Right atrium auricular region (tissue), 2 donors: Measurements from ENCODE around the gene SLC6A16. TPM values are rescaled to one million over a fixed set of nuclear protein-coding genes. Genes with fewer than 3 reads are reported as not detected.

Source experiments
- DNase-seq: peaks from one replicate; pipeline ENCODE4 v3.0.0-alpha.2; 2019; ENCODE audit warnings: low spot score
- H3K27ac ChIP-seq, 2 donors: fragments of 200-600 bp; sonication (generic); 1 replicate in 1 of 2; 2 replicates in 1 of 2; pipeline ENCODE4 v1.5.1; 2016 to 2019
- H3K27me3 ChIP-seq, 2 donors: fragments of 200-600 bp; sonication (generic); one replicate each; pipeline versions ENCODE4 v1.5.1 to v1.6.0; 2017 to 2019
- H3K36me3 ChIP-seq: fragments of 200-600 bp; sonication (generic); one replicate; pipeline ENCODE4 v1.5.1; 2016
- H3K4me1 ChIP-seq, 2 donors: fragments of 200-600 bp; sonication (generic); one replicate each; pipeline versions ENCODE4 v1.5.1 to v1.6.0; 2017 to 2019
- H3K4me3 ChIP-seq, 2 donors: fragments of 200-600 bp; sonication (generic); 1 replicate in 1 of 2; 2 replicates in 1 of 2; pipeline ENCODE4 v1.5.1; 2017 to 2019; ENCODE audit warnings: mild to moderate bottlenecking in 1 of 2, moderate library complexity in 1 of 2
- H3K9me3 ChIP-seq, 2 donors: fragments of 200-600 bp; sonication (generic); one replicate each; pipeline ENCODE4 v1.5.1; 2019
- CTCF ChIP-seq, 2 donors: fragments of 200-600 bp; sonication (generic); IDR thresholded peaks; one replicate each; pipeline ENCODE4 v1.5.1; 2019; ENCODE audit warnings: antibody characterized with exemption in 2 of 2
- total RNA-seq, 2 donors: library from RNA; depleted of rRNA; stranded (reverse); fragments of >200 nt; gene quantifications; one replicate each; pipeline ENCODE4 v1.1.0, GENCODE V29; 2016

SLC6A16 gene
- total RNA-seq, 2 donors from 2014 or later = 0.56 to 0.90 TPM

- Histone ChIP-seq H3K27ac (peak overlapping the region; percentile 97), H3K36me3 (peaks cover 33% of the 10 kb centered on the region), H3K9me3 (no peaks in the 10 kb centered on the region), H3K4me3 (no peak overlapping the region), H3K27me3 (no peaks in the 10 kb centered on the region), H3K4me1 (peaks cover 0 to 41% of the 10 kb centered on the region in 2 donors)
- TF ChIP-seq CTCF (IDR thresholded peaks at IDR 0.05) = no peak
- DNase-seq = no peak
Measured at GRCh38 chr19:49359851-49360820, 35.1 kb upstream of the SLC6A16 start.

- TF ChIP-seq CTCF (IDR thresholded peaks at IDR 0.05) = no peak
- Histone ChIP-seq H3K4me3 (no peak overlapping the region), H3K27me3 (no peaks in the 10 kb centered on the region), H3K36me3 (peaks cover 48% of the 10 kb centered on the region), H3K4me1 (peaks cover 0 to 33% of the 10 kb centered on the region in 2 donors), H3K27ac (peak overlapping the region; percentile 31 to 47), H3K9me3 (no peaks in the 10 kb centered on the region)
- no peak for DNase-seq
Measured at GRCh38 chr19:49357186-49357585, 32.2 kb upstream of the SLC6A16 start.

- Histone ChIP-seq H3K27me3 (no peaks in the 10 kb centered on the region), H3K27ac (peak overlapping the region; percentile 31 to 47), H3K4me1 (peaks cover 0 to 32% of the 10 kb centered on the region in 2 donors), H3K36me3 (peaks cover 48% of the 10 kb centered on the region), H3K4me3 (no peak overlapping the region), H3K9me3 (no peaks in the 10 kb centered on the region)
- no peak for TF ChIP-seq CTCF (IDR thresholded peaks at IDR 0.05)
- no peak for DNase-seq
Measured at GRCh38 chr19:49356382-49356781, 31.4 kb upstream of the SLC6A16 start.

GRCh38 chr19:49355909-49356353 is 30.9 kb upstream of the SLC6A16 start:
- peaks cover 48% of the 10 kb centered on the region for H3K36me3 ChIP-seq

GRCh38 chr19:49349567-49349966 is 24.6 kb upstream of the SLC6A16 start:
- H3K4me1 ChIP-seq = no peaks in the 10 kb centered on the region
- H3K4me3 ChIP-seq = no peak overlapping the region
- no peak for DNase-seq
- peaks cover 64% of the 10 kb centered on the region for H3K36me3 ChIP-seq
- TF ChIP-seq CTCF (IDR thresholded peaks at IDR 0.05) = no peak
- H3K9me3 ChIP-seq = no peaks in the 10 kb centered on the region
- H3K27me3 ChIP-seq = no peaks in the 10 kb centered on the region
- no peak overlapping the region for H3K27ac ChIP-seq

More at GRCh38 chr19:49355909-49356353, 30.9 kb upstream of the SLC6A16 start:
- Histone ChIP-seq H3K4me3 (no peak overlapping the region), H3K27me3 (no peaks in the 10 kb centered on the region), H3K4me1 (peaks cover 0 to 28% of the 10 kb centered on the region in 2 donors), H3K27ac (peak overlapping the region; percentile 31 to 47), H3K9me3 (no peaks in the 10 kb centered on the region)
- TF ChIP-seq CTCF (IDR thresholded peaks at IDR 0.05) = no peak
- DNase-seq = no peak
